Measurements from ENCODE around the gene GRID1. TPM values are rescaled to one million over a fixed set of nuclear protein-coding genes. Genes with fewer than 3 reads are reported as not detected.

The GRID1 gene
- total RNA-seq, 1 donor: not detected

- Histone ChIP-seq H3K4me3 (ENCODE audit: low read length) (no peak overlapping the region), H3K4me1 (ENCODE audit: insufficient read depth, low read length) (no peaks in the 10 kb centered on the region), H3K27me3 (ENCODE audit: insufficient read depth, low read length) (no peaks in the 10 kb centered on the region), H3K9me3 (ENCODE audit: low read depth, low read length) (no peaks in the 10 kb centered on the region)
These were observed 348.5 kb downstream of the GRID1 start for GRCh38 chr10:86017841-86018734.

DNA sequence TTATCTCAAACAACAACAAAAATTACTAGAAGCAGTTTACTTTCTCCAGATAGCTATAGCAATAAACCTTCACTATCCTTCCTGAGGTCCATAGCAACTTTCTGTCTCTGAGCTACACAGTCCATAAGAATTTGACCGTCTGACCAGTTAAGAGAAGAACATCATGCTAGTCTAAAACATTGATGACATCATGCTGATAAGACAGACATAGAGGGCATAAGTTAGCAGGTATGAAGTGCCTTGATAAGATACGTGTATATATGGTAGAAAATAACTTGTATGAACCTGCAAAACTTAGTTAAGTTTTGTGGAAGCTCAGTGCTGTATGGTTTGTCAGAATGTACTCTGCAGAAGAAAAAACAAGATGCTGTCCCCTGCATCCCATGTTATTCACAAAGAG is 353.0 kb downstream of the GRID1 start:
- H3K27me3 ChIP-seq (ENCODE audit: insufficient read depth, low read length): no peaks in the 10 kb centered on the region
- H3K9me3 ChIP-seq (ENCODE audit: low read depth, low read length): no peaks in the 10 kb centered on the region
- H3K4me3 ChIP-seq (ENCODE audit: low read length): no peak overlapping the region
- H3K4me1 ChIP-seq (ENCODE audit: insufficient read depth, low read length): no peaks in the 10 kb centered on the region

DNA sequence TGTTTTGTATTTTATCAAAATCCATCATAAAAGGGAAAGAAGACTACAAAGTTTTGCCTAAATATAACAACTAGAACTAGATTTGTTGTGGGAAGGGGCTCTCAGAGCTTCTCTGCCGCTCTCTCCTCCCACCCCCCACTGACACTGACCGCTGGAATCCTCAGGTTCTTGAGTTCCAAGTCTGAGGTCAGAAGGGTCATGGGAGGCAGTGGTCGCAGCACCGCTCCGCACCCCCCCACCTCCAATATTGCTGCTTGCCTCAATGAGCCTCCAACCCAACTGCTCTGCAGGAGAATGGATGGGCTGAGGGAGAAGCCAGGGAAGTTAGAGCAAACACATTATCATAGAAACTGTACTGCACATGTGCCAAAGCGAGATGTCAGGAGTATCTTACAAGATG is 359.4 kb downstream of the GRID1 start:
- no peaks in the 10 kb centered on the region for H3K9me3 ChIP-seq (ENCODE audit: low read depth, low read length)
- H3K27me3 ChIP-seq (ENCODE audit: insufficient read depth, low read length): no peaks in the 10 kb centered on the region
- H3K4me3 ChIP-seq (ENCODE audit: low read length): no peak overlapping the region
- no peaks in the 10 kb centered on the region for H3K4me1 ChIP-seq (ENCODE audit: insufficient read depth, low read length)

GRCh38 chr10:86004337-86004736 is 362.3 kb downstream of the GRID1 start:
- Histone ChIP-seq H3K4me3 (ENCODE audit: low read length) (no peak overlapping the region), H3K9me3 (ENCODE audit: low read depth, low read length) (no peaks in the 10 kb centered on the region), H3K4me1 (ENCODE audit: insufficient read depth, low read length) (no peaks in the 10 kb centered on the region), H3K27me3 (ENCODE audit: insufficient read depth, low read length) (no peaks in the 10 kb centered on the region)

GRCh38 chr10:86003201-86003621 is 363.4 kb downstream of the GRID1 start:
- Histone ChIP-seq H3K27me3 (ENCODE audit: insufficient read depth, low read length) (no peaks in the 10 kb centered on the region), H3K4me1 (ENCODE audit: insufficient read depth, low read length) (no peaks in the 10 kb centered on the region), H3K9me3 (ENCODE audit: low read depth, low read length) (no peaks in the 10 kb centered on the region), H3K4me3 (ENCODE audit: low read length) (no peak overlapping the region)

- Histone ChIP-seq H3K4me1 (ENCODE audit: insufficient read depth, low read length) (no peaks in the 10 kb centered on the region), H3K9me3 (ENCODE audit: low read depth, low read length) (no peaks in the 10 kb centered on the region), H3K27me3 (ENCODE audit: insufficient read depth, low read length) (no peaks in the 10 kb centered on the region), H3K4me3 (ENCODE audit: low read length) (no peak overlapping the region)
These were observed 365.1 kb downstream of the GRID1 start for GRCh38 chr10:86001521-86001920.

DNA sequence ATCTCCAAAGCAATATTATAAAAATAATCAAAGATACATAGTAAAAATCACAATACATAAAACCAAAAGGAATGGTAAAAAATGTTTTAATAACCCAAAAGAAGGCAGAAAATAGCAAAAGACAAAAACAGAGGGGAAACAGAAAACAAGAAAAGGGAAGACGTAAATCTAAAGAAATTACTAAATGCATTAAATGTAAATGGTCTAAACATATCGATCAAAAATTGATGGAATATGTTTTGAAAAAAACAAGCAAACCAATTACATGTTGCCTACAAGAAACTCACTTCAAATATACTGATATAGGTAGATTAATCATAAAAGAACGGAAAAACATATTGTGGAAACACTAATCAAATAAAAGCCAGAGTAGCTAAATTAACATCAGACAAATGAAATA is 369.1 kb downstream of the GRID1 start:
- no peak overlapping the region for H3K4me3 ChIP-seq (ENCODE audit: low read length)
- no peaks in the 10 kb centered on the region for H3K27me3 ChIP-seq (ENCODE audit: insufficient read depth, low read length)
- H3K4me1 ChIP-seq (ENCODE audit: insufficient read depth, low read length): no peaks in the 10 kb centered on the region
- H3K9me3 ChIP-seq (ENCODE audit: low read depth, low read length): no peaks in the 10 kb centered on the region

- Histone ChIP-seq H3K4me1 (ENCODE audit: insufficient read depth, low read length) (no peaks in the 10 kb centered on the region), H3K27me3 (ENCODE audit: insufficient read depth, low read length) (no peaks in the 10 kb centered on the region), H3K4me3 (ENCODE audit: low read length) (no peak overlapping the region)
These were observed 370.8 kb downstream of the GRID1 start for GRCh38 chr10:85995791-85996190.

GRCh38 chr10:85993840-85994507 is 372.6 kb downstream of the GRID1 start:
- Histone ChIP-seq H3K27me3 (ENCODE audit: insufficient read depth, low read length) (no peaks in the 10 kb centered on the region), H3K9me3 (ENCODE audit: low read depth, low read length) (no peaks in the 10 kb centered on the region), H3K4me1 (ENCODE audit: insufficient read depth, low read length) (no peaks in the 10 kb centered on the region), H3K4me3 (ENCODE audit: low read length) (no peak overlapping the region)

More at GRCh38 chr10:85995791-85996190, 370.8 kb downstream of the GRID1 start:
- H3K9me3 ChIP-seq (ENCODE audit: low read depth, low read length): no peaks in the 10 kb centered on the region

- H3K27me3 ChIP-seq (ENCODE audit: insufficient read depth, low read length): no peaks in the 10 kb centered on the region
- no peak overlapping the region for H3K4me3 ChIP-seq (ENCODE audit: low read length)
- no peaks in the 10 kb centered on the region for H3K4me1 ChIP-seq (ENCODE audit: insufficient read depth, low read length)
- no peaks in the 10 kb centered on the region for H3K9me3 ChIP-seq (ENCODE audit: low read depth, low read length)
These were observed 373.5 kb downstream of the GRID1 start for GRCh38 chr10:85993140-85993539.

DNA sequence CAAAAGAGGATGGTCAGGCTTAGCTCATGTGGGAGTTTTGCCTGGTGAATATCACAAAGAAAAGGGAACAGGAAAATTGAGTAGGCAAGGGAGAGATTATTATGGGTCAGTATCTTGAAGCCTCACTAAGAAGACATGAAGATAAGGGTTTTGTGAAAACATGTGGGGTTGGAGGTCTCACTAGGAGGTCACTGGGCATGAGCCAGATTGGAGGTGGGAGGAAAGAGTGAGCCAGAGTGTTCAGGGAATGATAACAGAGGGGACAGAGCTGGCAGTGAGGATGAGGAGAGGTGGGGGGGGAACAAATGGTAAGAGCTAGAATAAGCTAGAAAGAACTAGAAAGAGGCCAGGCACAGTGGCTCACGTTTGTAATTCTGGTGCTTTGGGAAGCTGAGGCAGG is 374.3 kb downstream of the GRID1 start:
- Histone ChIP-seq H3K9me3 (ENCODE audit: low read depth, low read length) (no peaks in the 10 kb centered on the region), H3K27me3 (ENCODE audit: insufficient read depth, low read length) (no peaks in the 10 kb centered on the region), H3K4me3 (ENCODE audit: low read length) (no peak overlapping the region), H3K4me1 (ENCODE audit: insufficient read depth, low read length) (no peaks in the 10 kb centered on the region)

- no peaks in the 10 kb centered on the region for H3K9me3 ChIP-seq (ENCODE audit: low read depth, low read length)
- H3K4me3 ChIP-seq (ENCODE audit: low read length): no peak overlapping the region
- no peaks in the 10 kb centered on the region for H3K4me1 ChIP-seq (ENCODE audit: insufficient read depth, low read length)
- H3K27me3 ChIP-seq (ENCODE audit: insufficient read depth, low read length): no peaks in the 10 kb centered on the region
These were observed 379.8 kb downstream of the GRID1 start for GRCh38 chr10:85986777-85987176.

GRCh38 chr10:85983051-85983450 is 383.5 kb downstream of the GRID1 start:
- Histone ChIP-seq H3K4me3 (ENCODE audit: low read length) (no peak overlapping the region), H3K4me1 (ENCODE audit: insufficient read depth, low read length) (no peaks in the 10 kb centered on the region)

DNA sequence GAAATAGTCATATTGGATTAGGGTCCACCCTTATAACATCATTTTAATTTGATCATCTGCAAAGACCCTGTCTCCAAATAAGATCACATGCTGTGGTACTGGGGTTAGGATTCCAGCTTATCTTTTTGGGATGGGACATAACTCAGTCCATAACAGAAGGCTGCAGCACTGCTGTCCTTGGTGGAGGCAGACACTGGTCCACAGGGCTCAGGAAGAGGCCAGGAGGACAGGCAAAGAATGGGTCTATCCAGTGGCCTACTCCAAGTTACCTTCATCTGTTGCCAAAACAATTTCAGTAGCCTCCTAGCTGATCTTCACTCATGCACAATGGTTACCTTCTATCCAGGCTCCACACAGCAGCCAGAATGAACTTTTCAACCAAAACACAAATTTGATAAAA is 387.0 kb downstream of the GRID1 start:
- Histone ChIP-seq H3K27me3 (ENCODE audit: insufficient read depth, low read length) (no peaks in the 10 kb centered on the region), H3K9me3 (ENCODE audit: low read depth, low read length) (no peaks in the 10 kb centered on the region), H3K4me1 (ENCODE audit: insufficient read depth, low read length) (no peaks in the 10 kb centered on the region)

More at GRCh38 chr10:85983051-85983450, 383.5 kb downstream of the GRID1 start:
- Histone ChIP-seq H3K9me3 (ENCODE audit: low read depth, low read length) (no peaks in the 10 kb centered on the region), H3K27me3 (ENCODE audit: insufficient read depth, low read length) (no peaks in the 10 kb centered on the region)

GRCh38 chr10:85978566-85979358 is 387.8 kb downstream of the GRID1 start:
- no peak overlapping the region for H3K4me3 ChIP-seq (ENCODE audit: low read length)
- H3K27me3 ChIP-seq (ENCODE audit: insufficient read depth, low read length): no peaks in the 10 kb centered on the region
- no peaks in the 10 kb centered on the region for H3K9me3 ChIP-seq (ENCODE audit: low read depth, low read length)
- H3K4me1 ChIP-seq (ENCODE audit: insufficient read depth, low read length): no peaks in the 10 kb centered on the region

More for the DNA sequence above, 387.0 kb downstream of the GRID1 start:
- no peak overlapping the region for H3K4me3 ChIP-seq (ENCODE audit: low read length)
